WTC11 (cell line): ENCODE data around the gene RREB1. TPM values are rescaled to one million over a fixed set of nuclear protein-coding genes. Genes with fewer than 3 reads are reported as not detected.
"Not testable (repeated sequence)": the region's sequence is repeated elsewhere in the genome, so short reads cannot be mapped to it uniquely, and the experiment has no call there.

Experiments
- ATAC-seq: fragments of 200-7000 bp; cut with Tn5 transposase; 2 replicates; pipeline ENCODE4 v1.10.0; 2021; ENCODE audit warnings: mild to moderate bottlenecking, moderate library complexity
- CTCF ChIA-PET: fragments of 300-600 bp; sonication (Branson Sonifier 250); formaldehyde crosslinking; loops from one replicate; lab custom pipeline; 2021; ENCODE audit warnings: antibody characterized with exemption; lab: Charles Lee
- POLR2A ChIA-PET: fragments of 350-600 bp; sonication (Branson Sonifier 250); formaldehyde crosslinking; loops from one replicate; lab custom pipeline; 2021; ENCODE audit warnings: antibody characterized with exemption; lab: Charles Lee
- DNase-seq: peaks from one replicate; pipeline ENCODE4 v3.0.0; 2021; ENCODE audit warnings: low spot score
- H3K27ac Mint-ChIP-seq: 2 replicates; pipeline ENCODE4 v1.8.0; 2021; ENCODE audit warnings: mixed read lengths
- H3K27me3 Mint-ChIP-seq: 2 replicates; pipeline ENCODE4 v1.8.0; 2021; ENCODE audit warnings: low read depth, mild to moderate bottlenecking, moderate library complexity, mixed read lengths
- H3K36me3 Mint-ChIP-seq: 2 replicates; pipeline ENCODE4 v1.8.0; 2021; ENCODE audit warnings: mixed read lengths
- H3K4me1 Mint-ChIP-seq: 2 replicates; pipeline ENCODE4 v1.8.0; 2022; ENCODE audit warnings: mixed read lengths
- H3K4me3 Mint-ChIP-seq: 2 replicates; pipeline ENCODE4 v1.8.0; 2021; ENCODE audit warnings: mild to moderate bottlenecking, moderate library complexity, mixed read lengths
- H3K9me3 Mint-ChIP-seq: 2 replicates; pipeline ENCODE4 v1.8.0; 2021; ENCODE audit warnings: mixed read lengths
- ATF1 ChIP-seq: sonication (generic); formaldehyde crosslinking; IDR thresholded peaks from 2 replicates; pipeline ENCODE4 v1.8.1; 2023; ENCODE audit warnings: mild to moderate bottlenecking, moderate library complexity, missing genetic modification reagents
- ATF2 ChIP-seq: sonication (generic); formaldehyde crosslinking; IDR thresholded peaks from 2 replicates; pipeline ENCODE4 v1.8.1; 2022; ENCODE audit warnings: low read depth, missing genetic modification reagents, borderline replicate concordance
- GRHL2 ChIP-seq: fragments of 250-450 bp; sonication (Bioruptor Pico); IDR thresholded peaks from 2 replicates; pipeline ENCODE4 v1.8.0; 2022; ENCODE audit warnings: mild to moderate bottlenecking, moderate library complexity; ENCODE audit not compliant: insufficient replicate concordance, severe bottlenecking
- IRF2 ChIP-seq: sonication (generic); formaldehyde crosslinking; IDR thresholded peaks from 2 replicates; pipeline ENCODE4 v1.8.0; 2022; ENCODE audit warnings: low read depth, missing genetic modification reagents, borderline replicate concordance
- JAZF1 ChIP-seq: fragments of 250-450 bp; sonication (Bioruptor Pico); IDR thresholded peaks from 2 replicates; pipeline ENCODE4 v1.9.0; 2021; ENCODE audit warnings: moderate library complexity, mild to moderate bottlenecking, inconsistent platforms
- MXD4 ChIP-seq: fragments of 250-450 bp; sonication (Bioruptor Pico); IDR thresholded peaks from 2 replicates; pipeline ENCODE4 v1.8.0; 2021; ENCODE audit warnings: mild to moderate bottlenecking, moderate library complexity, borderline replicate concordance
- NR1H2 ChIP-seq: sonication (generic); formaldehyde crosslinking; IDR thresholded peaks from 2 replicates; pipeline ENCODE4 v1.9.0; 2021; ENCODE audit warnings: mild to moderate bottlenecking, moderate library complexity, missing genetic modification reagents
- NR2C2 ChIP-seq: sonication (generic); formaldehyde crosslinking; IDR thresholded peaks from 2 replicates; pipeline ENCODE4 v1.8.0; 2022; ENCODE audit warnings: mild to moderate bottlenecking, missing genetic modification reagents
- NR3C1 ChIP-seq: sonication (generic); formaldehyde crosslinking; conservative IDR thresholded peaks from 2 replicates; pipeline ENCODE4 v1.8.1; 2023; ENCODE audit warnings: low read depth, mild to moderate bottlenecking, missing genetic modification reagents
- PREB ChIP-seq: sonication (generic); formaldehyde crosslinking; IDR thresholded peaks from 2 replicates; pipeline ENCODE4 v1.8.1; 2022; ENCODE audit warnings: mild to moderate bottlenecking, missing genetic modification reagents, moderate library complexity, borderline replicate concordance
- SOX15 ChIP-seq: fragments of 250-450 bp; sonication (Bioruptor Pico); IDR thresholded peaks from 2 replicates; pipeline ENCODE4 v1.9.0; 2021; ENCODE audit warnings: mild to moderate bottlenecking
- TP53 ChIP-seq: sonication (generic); formaldehyde crosslinking; IDR thresholded peaks from 2 replicates; pipeline ENCODE4 v1.8.1; 2023; ENCODE audit warnings: mild to moderate bottlenecking, missing genetic modification reagents
- USF1 ChIP-seq: sonication (generic); formaldehyde crosslinking; IDR thresholded peaks from 2 replicates; pipeline ENCODE4 v1.8.0; 2022; ENCODE audit warnings: mild to moderate bottlenecking, missing genetic modification reagents
- ZNF138 ChIP-seq: sonication (generic); formaldehyde crosslinking; conservative IDR thresholded peaks from 2 replicates; pipeline ENCODE4 v1.8.1; 2022; ENCODE audit warnings: mild to moderate bottlenecking, moderate library complexity, missing genetic modification reagents
- ZNF232 ChIP-seq: sonication (generic); formaldehyde crosslinking; IDR thresholded peaks from 2 replicates; pipeline ENCODE4 v1.8.0; 2022; ENCODE audit warnings: mild to moderate bottlenecking, missing genetic modification reagents
- total RNA-seq: library from RNA; stranded (reverse); gene quantifications from 3 replicates; pipeline ENCODE4 v1.2.3, GENCODE V29; 2021
- TF ChIP-seq, protein P1 (sequence below): sonication (generic); formaldehyde crosslinking; IDR thresholded peaks from 2 replicates; pipeline ENCODE4 v1.8.1; 2022; ENCODE audit warnings: low read depth, mild to moderate bottlenecking, moderate library complexity, missing genetic modification reagents, borderline replicate concordance
- TF ChIP-seq, protein P2 (sequence below): sonication (generic); formaldehyde crosslinking; IDR thresholded peaks from 2 replicates; pipeline ENCODE4 v1.8.1; 2023; ENCODE audit warnings: mild to moderate bottlenecking, missing genetic modification reagents
- TF ChIP-seq, protein P3 (sequence below): sonication (generic); formaldehyde crosslinking; IDR thresholded peaks from 2 replicates; pipeline ENCODE4 v1.8.0; 2022; ENCODE audit warnings: mild to moderate bottlenecking, missing genetic modification reagents
- TF ChIP-seq, protein P4 (sequence below): sonication (generic); formaldehyde crosslinking; IDR thresholded peaks from 2 replicates; pipeline ENCODE4 v1.8.1; 2022; ENCODE audit warnings: mild to moderate bottlenecking, moderate library complexity, missing genetic modification reagents
- TF ChIP-seq, protein P5 (sequence below): sonication (generic); formaldehyde crosslinking; IDR thresholded peaks from 2 replicates; pipeline ENCODE4 v1.8.0; 2022; ENCODE audit warnings: mild to moderate bottlenecking, missing genetic modification reagents

Gene RREB1
- total RNA-seq, 1 experiment from 2014 or later: 38.5 TPM

DNA sequence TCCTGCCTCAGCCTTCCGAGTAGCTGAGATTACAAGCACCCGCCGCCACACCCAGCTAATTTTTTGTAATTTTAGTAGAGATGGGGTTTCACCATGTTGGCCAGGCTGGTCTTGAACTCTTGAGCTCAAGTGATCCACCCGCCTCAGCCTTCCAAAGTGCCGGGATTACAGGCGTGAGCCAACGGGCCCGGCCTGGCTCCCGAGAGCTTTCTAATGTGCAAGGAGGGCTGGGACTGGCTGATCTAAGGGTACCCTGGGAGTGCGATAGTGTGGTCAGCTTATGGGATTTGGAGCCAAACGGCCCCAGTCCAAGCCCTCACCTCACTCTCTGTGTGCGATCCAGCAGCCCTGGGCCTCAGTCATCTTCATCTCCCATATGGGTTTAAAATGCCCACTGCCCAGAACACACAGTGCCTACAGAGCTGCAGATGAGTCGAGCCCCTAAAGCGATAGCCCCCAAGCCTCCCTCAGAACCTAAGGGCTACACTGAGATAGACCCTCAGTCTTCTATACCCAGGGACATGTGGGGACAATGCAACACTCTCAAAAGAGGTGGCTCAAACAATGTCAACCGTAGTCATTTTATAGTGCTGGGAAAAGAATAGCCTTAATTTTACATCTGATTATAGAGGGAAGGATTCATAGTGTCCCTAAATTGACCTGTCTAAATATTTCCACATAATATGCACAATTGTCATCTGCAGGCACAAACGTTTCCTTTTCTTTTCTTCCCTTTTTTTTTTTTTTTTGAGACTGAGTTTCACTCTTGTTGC is 155.2 kb downstream of the RREB1 start:
- H3K27me3 Mint-ChIP-seq: no peaks in the 10 kb centered on the region; the same call in 1 of the 2 replicates
- POLR2A ChIA-PET: no interaction called here
- CTCF ChIA-PET: interaction anchor here (1.6 to 4.8 kb wide), 4 partner anchors 13 to 566 kb away, joined by 4 to 39 read pairs (median 15); no protein-coding TSS in a partner anchor

DNA sequence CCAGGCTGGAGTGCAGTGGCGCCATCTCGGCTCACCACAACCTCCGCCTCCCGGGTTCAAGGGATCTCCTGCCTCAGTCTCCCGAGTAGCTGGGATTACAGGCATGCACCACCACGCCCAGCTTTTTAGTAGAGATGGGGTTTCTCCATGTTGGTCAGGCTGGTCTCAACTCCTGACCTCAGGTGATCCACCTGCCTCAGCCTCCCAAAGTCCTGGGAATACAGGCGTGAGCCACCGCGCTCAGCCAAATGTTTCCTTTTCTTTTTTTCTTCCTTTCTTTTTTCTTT is 155.7 kb downstream of the RREB1 start:
- ATAC-seq, H3K36me3 Mint-ChIP-seq, H3K27ac Mint-ChIP-seq, H3K27me3 Mint-ChIP-seq, DNase-seq, H3K4me3 Mint-ChIP-seq, POLR2A ChIA-PET, H3K9me3 Mint-ChIP-seq, CTCF ChIA-PET: not testable (repeated sequence)
- H3K4me1 Mint-ChIP-seq: peaks cover 27% of the 10 kb centered on the region

More for the DNA sequence above, 155.2 kb downstream of the RREB1 start:
- Mint-ChIP-seq H3K4me1 (peaks cover 27% of the 10 kb centered on the region), H3K36me3 (no peaks in the 10 kb centered on the region), H3K9me3 (no peaks in the 10 kb centered on the region), H3K27ac (no peak overlapping the region), H3K4me3 (peak overlapping the region; percentile 86; the same call in 1 of the 2 replicates)
- TF ChIP-seq, protein P1, sequence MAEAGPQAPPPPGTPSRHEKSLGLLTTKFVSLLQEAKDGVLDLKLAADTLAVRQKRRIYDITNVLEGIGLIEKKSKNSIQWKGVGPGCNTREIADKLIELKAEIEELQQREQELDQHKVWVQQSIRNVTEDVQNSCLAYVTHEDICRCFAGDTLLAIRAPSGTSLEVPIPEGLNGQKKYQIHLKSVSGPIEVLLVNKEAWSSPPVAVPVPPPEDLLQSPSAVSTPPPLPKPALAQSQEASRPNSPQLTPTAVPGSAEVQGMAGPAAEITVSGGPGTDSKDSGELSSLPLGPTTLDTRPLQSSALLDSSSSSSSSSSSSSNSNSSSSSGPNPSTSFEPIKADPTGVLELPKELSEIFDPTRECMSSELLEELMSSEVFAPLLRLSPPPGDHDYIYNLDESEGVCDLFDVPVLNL: no peak
- TF ChIP-seq, protein P2, sequence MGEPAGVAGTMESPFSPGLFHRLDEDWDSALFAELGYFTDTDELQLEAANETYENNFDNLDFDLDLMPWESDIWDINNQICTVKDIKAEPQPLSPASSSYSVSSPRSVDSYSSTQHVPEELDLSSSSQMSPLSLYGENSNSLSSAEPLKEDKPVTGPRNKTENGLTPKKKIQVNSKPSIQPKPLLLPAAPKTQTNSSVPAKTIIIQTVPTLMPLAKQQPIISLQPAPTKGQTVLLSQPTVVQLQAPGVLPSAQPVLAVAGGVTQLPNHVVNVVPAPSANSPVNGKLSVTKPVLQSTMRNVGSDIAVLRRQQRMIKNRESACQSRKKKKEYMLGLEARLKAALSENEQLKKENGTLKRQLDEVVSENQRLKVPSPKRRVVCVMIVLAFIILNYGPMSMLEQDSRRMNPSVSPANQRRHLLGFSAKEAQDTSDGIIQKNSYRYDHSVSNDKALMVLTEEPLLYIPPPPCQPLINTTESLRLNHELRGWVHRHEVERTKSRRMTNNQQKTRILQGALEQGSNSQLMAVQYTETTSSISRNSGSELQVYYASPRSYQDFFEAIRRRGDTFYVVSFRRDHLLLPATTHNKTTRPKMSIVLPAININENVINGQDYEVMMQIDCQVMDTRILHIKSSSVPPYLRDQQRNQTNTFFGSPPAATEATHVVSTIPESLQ (CRISPR knock-in tag): no peak
- TF ChIP-seq, protein P3, sequence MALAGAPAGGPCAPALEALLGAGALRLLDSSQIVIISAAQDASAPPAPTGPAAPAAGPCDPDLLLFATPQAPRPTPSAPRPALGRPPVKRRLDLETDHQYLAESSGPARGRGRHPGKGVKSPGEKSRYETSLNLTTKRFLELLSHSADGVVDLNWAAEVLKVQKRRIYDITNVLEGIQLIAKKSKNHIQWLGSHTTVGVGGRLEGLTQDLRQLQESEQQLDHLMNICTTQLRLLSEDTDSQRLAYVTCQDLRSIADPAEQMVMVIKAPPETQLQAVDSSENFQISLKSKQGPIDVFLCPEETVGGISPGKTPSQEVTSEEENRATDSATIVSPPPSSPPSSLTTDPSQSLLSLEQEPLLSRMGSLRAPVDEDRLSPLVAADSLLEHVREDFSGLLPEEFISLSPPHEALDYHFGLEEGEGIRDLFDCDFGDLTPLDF (CRISPR knock-in tag): no peak
- TF ChIP-seq USF1 (CRISPR knock-in tag): no peak
- no peak for TF ChIP-seq NR2C2 (CRISPR knock-in tag)
- TF ChIP-seq SOX15: no peak
- TF ChIP-seq, protein P4, sequence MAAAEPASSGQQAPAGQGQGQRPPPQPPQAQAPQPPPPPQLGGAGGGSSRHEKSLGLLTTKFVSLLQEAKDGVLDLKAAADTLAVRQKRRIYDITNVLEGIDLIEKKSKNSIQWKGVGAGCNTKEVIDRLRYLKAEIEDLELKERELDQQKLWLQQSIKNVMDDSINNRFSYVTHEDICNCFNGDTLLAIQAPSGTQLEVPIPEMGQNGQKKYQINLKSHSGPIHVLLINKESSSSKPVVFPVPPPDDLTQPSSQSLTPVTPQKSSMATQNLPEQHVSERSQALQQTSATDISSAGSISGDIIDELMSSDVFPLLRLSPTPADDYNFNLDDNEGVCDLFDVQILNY (CRISPR knock-in tag): no peak
- TF ChIP-seq, protein P5, sequence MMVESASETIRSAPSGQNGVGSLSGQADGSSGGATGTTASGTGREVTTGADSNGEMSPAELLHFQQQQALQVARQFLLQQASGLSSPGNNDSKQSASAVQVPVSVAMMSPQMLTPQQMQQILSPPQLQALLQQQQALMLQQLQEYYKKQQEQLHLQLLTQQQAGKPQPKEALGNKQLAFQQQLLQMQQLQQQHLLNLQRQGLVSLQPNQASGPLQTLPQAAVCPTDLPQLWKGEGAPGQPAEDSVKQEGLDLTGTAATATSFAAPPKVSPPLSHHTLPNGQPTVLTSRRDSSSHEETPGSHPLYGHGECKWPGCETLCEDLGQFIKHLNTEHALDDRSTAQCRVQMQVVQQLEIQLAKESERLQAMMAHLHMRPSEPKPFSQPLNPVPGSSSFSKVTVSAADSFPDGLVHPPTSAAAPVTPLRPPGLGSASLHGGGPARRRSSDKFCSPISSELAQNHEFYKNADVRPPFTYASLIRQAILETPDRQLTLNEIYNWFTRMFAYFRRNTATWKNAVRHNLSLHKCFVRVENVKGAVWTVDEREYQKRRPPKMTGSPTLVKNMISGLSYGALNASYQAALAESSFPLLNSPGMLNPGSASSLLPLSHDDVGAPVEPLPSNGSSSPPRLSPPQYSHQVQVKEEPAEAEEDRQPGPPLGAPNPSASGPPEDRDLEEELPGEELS (CRISPR knock-in tag): no peak
- no peak for TF ChIP-seq JAZF1 (CRISPR knock-in tag)
- TF ChIP-seq NR3C1 (CRISPR knock-in tag): no peak
- TF ChIP-seq ATF1 (CRISPR knock-in tag): no peak
- no peak for TF ChIP-seq MXD4
- no peak for TF ChIP-seq ZNF232 (CRISPR knock-in tag)
- TF ChIP-seq IRF2 (CRISPR knock-in tag): no peak
- TF ChIP-seq GRHL2 (CRISPR knock-in tag): no peak
- TF ChIP-seq NR1H2 (CRISPR knock-in tag): no peak
- no peak for TF ChIP-seq TP53 (CRISPR knock-in tag)
- no peak for TF ChIP-seq ZNF138 (CRISPR knock-in tag)
- TF ChIP-seq PREB (CRISPR knock-in tag): no peak
- TF ChIP-seq ATF2 (CRISPR knock-in tag): no peak
- DNase-seq: no peak
- no peak for ATAC-seq
